Lower lobe of right lung (tissue), 2 donors: ENCODE results near the gene HIPK1. TPM values are rescaled to one million over a fixed set of nuclear protein-coding genes. Genes with fewer than 3 reads are reported as not detected.

ENCODE experiments used
- ATAC-seq, 2 donors: fragments of 200-7000 bp; cut with Tn5 transposase; one replicate each; pipeline ENCODE4 v1.9.1; 2020 to 2022; ENCODE audit warnings: mild to moderate bottlenecking in 2 of 2, moderate library complexity in 2 of 2
- DNase-seq: peaks from one replicate; pipeline ENCODE4 v3.0.0-alpha.2; 2020
- H3K27ac ChIP-seq: fragments of 200-600 bp; one replicate; pipeline ENCODE4 v1.8.0; 2022
- H3K27me3 ChIP-seq: fragments of 200-600 bp; one replicate; pipeline ENCODE4 v1.8.0; 2022; ENCODE audit warnings: low read depth
- H3K36me3 ChIP-seq: fragments of 200-600 bp; one replicate; pipeline ENCODE4 v1.8.0; 2022; ENCODE audit warnings: mild to moderate bottlenecking
- H3K4me1 ChIP-seq: fragments of 200-600 bp; one replicate; pipeline ENCODE4 v1.8.0; 2022
- H3K4me3 ChIP-seq: fragments of 200-600 bp; one replicate; pipeline ENCODE4 v1.8.0; 2022; ENCODE audit warnings: mild to moderate bottlenecking
- H3K9me3 ChIP-seq: fragments of 200-600 bp; one replicate; pipeline ENCODE4 v1.8.0; 2022
- CTCF ChIP-seq: fragments of 200-600 bp; IDR thresholded peaks from one replicate; pipeline ENCODE4 v1.8.0; 2022; ENCODE audit warnings: antibody characterized with exemption, mild to moderate bottlenecking
- intact Hi-C: fragments of 100-400 bp; cut with DNase I; formaldehyde crosslinking; loops from one replicate; pipeline ENCODE4 v1.11.0; 2022
- total RNA-seq: library from RNA; stranded (reverse); fragmentation: NEBNext Ultra II Directional; extraction: Animal tissue kit (Norgen Biotek cat#: 25700); gene quantifications from one replicate; pipeline ENCODE4 v1.2.1, GENCODE V29; 2021
- donor health status: DM: no; HTN: yes; CAD: no; lungs with severe emphysema.

HIPK1 gene
- total RNA-seq, 1 donor from 2014 or later: 95.0 TPM

GRCh38 chr1:113984710-113985109, 55.6 kb downstream of the HIPK1 start:
- ATAC-seq (no peak), DNase-seq (no peak)
- intact Hi-C loops: no loop called here
- Histone ChIP-seq H3K4me3 (no peak overlapping the region), H3K27ac (peak overlapping the region; percentile 41), H3K9me3 (no peaks in the 10 kb centered on the region), H3K4me1 (peaks cover 32% of the 10 kb centered on the region), H3K27me3 (no peaks in the 10 kb centered on the region), H3K36me3 (no peaks in the 10 kb centered on the region)
- no peak for TF ChIP-seq CTCF

- no peak for DNase-seq
- no peak for TF ChIP-seq CTCF
- no peaks in the 10 kb centered on the region for H3K27me3 ChIP-seq
- no peak for ATAC-seq
- intact Hi-C loops: no loop called here
- no peaks in the 10 kb centered on the region for H3K36me3 ChIP-seq
- H3K4me3 ChIP-seq: no peak overlapping the region
- H3K9me3 ChIP-seq: no peaks in the 10 kb centered on the region
- peaks cover 31% of the 10 kb centered on the region for H3K4me1 ChIP-seq
- H3K27ac ChIP-seq: no peak overlapping the region
These were observed 57.7 kb downstream of the HIPK1 start for GRCh38 chr1:113986802-113987201.

GRCh38 chr1:113987259-113987658, 58.1 kb downstream of the HIPK1 start:
- no peaks in the 10 kb centered on the region for H3K9me3 ChIP-seq
- H3K36me3 ChIP-seq: no peaks in the 10 kb centered on the region
- H3K27ac ChIP-seq: no peak overlapping the region
- TF ChIP-seq CTCF: no peak
- H3K4me1 ChIP-seq: peaks cover 27% of the 10 kb centered on the region
- intact Hi-C loops: no loop called here
- ATAC-seq (no peak), DNase-seq (no peak)
- H3K4me3 ChIP-seq: no peak overlapping the region
- no peaks in the 10 kb centered on the region for H3K27me3 ChIP-seq

- Histone ChIP-seq H3K36me3 (no peaks in the 10 kb centered on the region), H3K4me3 (no peak overlapping the region), H3K9me3 (peaks cover 9% of the 10 kb centered on the region), H3K4me1 (no peaks in the 10 kb centered on the region), H3K27ac (no peak overlapping the region), H3K27me3 (no peaks in the 10 kb centered on the region)
- intact Hi-C loops: no loop called here
- DNase-seq: no peak
- ATAC-seq: no peak
- no peak for TF ChIP-seq CTCF
These were observed 61.4 kb downstream of the HIPK1 start for GRCh38 chr1:113990530-113990929.

GRCh38 chr1:113990961-113991360, 61.8 kb downstream of the HIPK1 start:
- ATAC-seq (no peak), DNase-seq (no peak)
- intact Hi-C loops: no loop called here

More at GRCh38 chr1:113990961-113991360, 61.8 kb downstream of the HIPK1 start:
- peaks cover 14% of the 10 kb centered on the region for H3K9me3 ChIP-seq
- no peak for TF ChIP-seq CTCF
- H3K4me3 ChIP-seq: no peak overlapping the region
- H3K36me3 ChIP-seq: no peaks in the 10 kb centered on the region
- no peaks in the 10 kb centered on the region for H3K4me1 ChIP-seq
- H3K27me3 ChIP-seq: no peaks in the 10 kb centered on the region
- no peak overlapping the region for H3K27ac ChIP-seq
